ENCODE measurements around the gene TP53BP2. TPM values are rescaled to one million over a fixed set of nuclear protein-coding genes. Genes with fewer than 3 reads are reported as not detected.

The TP53BP2 gene
- total RNA-seq, 1 experiment from 2014 or later = 38.2 TPM

DNA sequence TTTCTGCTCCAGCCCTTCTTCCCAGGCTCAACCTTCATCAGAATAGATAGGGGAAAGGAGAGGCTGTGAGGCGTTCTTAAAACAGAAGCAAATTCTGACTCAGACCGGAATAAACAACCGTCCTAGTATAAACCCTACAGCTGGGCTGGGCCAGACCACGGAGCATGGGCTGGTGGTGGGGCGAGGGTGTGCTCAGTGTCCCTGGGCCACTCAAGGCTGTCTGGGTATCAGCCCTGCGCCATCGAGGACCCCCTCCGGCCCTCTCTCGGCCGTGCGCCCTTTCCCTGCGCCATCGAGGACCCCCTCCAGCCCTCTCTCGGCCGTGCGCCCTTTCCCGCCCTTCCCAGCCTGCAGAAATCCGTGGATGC is 97.4 kb downstream of the TP53BP2 start:
- Histone ChIP-seq H2AFZ (ENCODE audit: low read depth, low read length, poor library complexity, severe bottlenecking) (no peak overlapping the region), H3K9me2 (ENCODE audit: insufficient read depth) (no peaks in the 10 kb centered on the region), H3K4me3 (replicated peaks in 1 of 2; ENCODE audit: low read depth in 1 of 2, low read length in 2 of 2) (no peak overlapping the region), H3K9me3 (ENCODE audit: control insufficient read depth in 1 of 2, insufficient read depth in 1 of 2, low read depth in 1 of 2, low read length in 2 of 2) (no peaks in the 10 kb centered on the region), H3K79me2 (ENCODE audit: insufficient read depth, low read length) (peaks cover 24% of the 10 kb centered on the region; the same call in 1 of the 2 replicates), H3K27me3 (ENCODE audit: insufficient read depth, low read length) (no peaks in the 10 kb centered on the region), H3K27ac (ENCODE audit: low read depth, low read length) (no peak overlapping the region), H4K20me1 (ENCODE audit: insufficient read depth) (no peaks in the 10 kb centered on the region), H3K9ac (ENCODE audit: low read length) (no peak overlapping the region), H3K4me2 (ENCODE audit: low read length) (no peak overlapping the region), H3K36me3 (ENCODE audit: control insufficient read depth in 1 of 2, insufficient read depth in 2 of 2, low read length in 2 of 2) (peaks cover 28 to 69% of the 10 kb centered on the region in 2 experiments), H3K4me1 (ENCODE audit: control insufficient read depth in 1 of 2, insufficient read depth in 2 of 2, low read length in 2 of 2) (no peaks in the 10 kb centered on the region)
- TF ChIP-seq POLR2A (IDR thresholded peaks at IDR 0.05; ENCODE audit: borderline replicate concordance, extremely low read depth, insufficient read depth, insufficient read length) (no peak), EGR1 (IDR thresholded peaks at IDR 0.05; ENCODE audit: low read depth) (no peak), POLR2AphosphoS5 (IDR thresholded peaks at IDR 0.05; ENCODE audit: low read depth, low read length) (no peak), ZNF274 (IDR thresholded peaks at IDR 0.05; ENCODE audit: low read depth, low read length) (no peak), EZH2phosphoT487 (IDR thresholded peaks at IDR 0.05; ENCODE audit: borderline replicate concordance) (no peak), ZFX (IDR thresholded peaks at IDR 0.05) (no peak), TCF7L2 (IDR thresholded peaks at IDR 0.05; ENCODE audit: borderline replicate concordance, extremely low read depth, insufficient read depth, insufficient read length) (no peak), EZH2 (IDR thresholded peaks at IDR 0.05) (no peak), SRF (IDR thresholded peaks at IDR 0.05; ENCODE audit: low read depth) (no peak), YY1 (IDR thresholded peaks at IDR 0.05; ENCODE audit: extremely low read depth, insufficient replicate concordance, low read depth, low read length) (no peak), JUND (IDR thresholded peaks at IDR 0.05) (no peak), CEBPB (IDR thresholded peaks at IDR 0.05; ENCODE audit: low read depth) (no peak), RAD21 (IDR thresholded peaks at IDR 0.05; ENCODE audit: low read depth) (no peak), SIN3A (IDR thresholded peaks at IDR 0.05; ENCODE audit: low read depth) (no peak)
- TF ChIP-seq, protein P1, sequence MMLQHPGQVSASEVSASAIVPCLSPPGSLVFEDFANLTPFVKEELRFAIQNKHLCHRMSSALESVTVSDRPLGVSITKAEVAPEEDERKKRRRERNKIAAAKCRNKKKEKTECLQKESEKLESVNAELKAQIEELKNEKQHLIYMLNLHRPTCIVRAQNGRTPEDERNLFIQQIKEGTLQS (IDR thresholded peaks at IDR 0.05) = no peak
- TF ChIP-seq, protein P2, sequence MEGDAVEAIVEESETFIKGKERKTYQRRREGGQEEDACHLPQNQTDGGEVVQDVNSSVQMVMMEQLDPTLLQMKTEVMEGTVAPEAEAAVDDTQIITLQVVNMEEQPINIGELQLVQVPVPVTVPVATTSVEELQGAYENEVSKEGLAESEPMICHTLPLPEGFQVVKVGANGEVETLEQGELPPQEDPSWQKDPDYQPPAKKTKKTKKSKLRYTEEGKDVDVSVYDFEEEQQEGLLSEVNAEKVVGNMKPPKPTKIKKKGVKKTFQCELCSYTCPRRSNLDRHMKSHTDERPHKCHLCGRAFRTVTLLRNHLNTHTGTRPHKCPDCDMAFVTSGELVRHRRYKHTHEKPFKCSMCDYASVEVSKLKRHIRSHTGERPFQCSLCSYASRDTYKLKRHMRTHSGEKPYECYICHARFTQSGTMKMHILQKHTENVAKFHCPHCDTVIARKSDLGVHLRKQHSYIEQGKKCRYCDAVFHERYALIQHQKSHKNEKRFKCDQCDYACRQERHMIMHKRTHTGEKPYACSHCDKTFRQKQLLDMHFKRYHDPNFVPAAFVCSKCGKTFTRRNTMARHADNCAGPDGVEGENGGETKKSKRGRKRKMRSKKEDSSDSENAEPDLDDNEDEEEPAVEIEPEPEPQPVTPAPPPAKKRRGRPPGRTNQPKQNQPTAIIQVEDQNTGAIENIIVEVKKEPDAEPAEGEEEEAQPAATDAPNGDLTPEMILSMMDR (IDR thresholded peaks at IDR 0.05 in 2 of 3, conservative IDR thresholded peaks at IDR 0.05 in 1 of 3; ENCODE audit: borderline replicate concordance in 1 of 3, insufficient read depth in 1 of 3, low read depth in 2 of 3, low read length in 2 of 3) = no peak
- TF ChIP-seq, protein P3, sequence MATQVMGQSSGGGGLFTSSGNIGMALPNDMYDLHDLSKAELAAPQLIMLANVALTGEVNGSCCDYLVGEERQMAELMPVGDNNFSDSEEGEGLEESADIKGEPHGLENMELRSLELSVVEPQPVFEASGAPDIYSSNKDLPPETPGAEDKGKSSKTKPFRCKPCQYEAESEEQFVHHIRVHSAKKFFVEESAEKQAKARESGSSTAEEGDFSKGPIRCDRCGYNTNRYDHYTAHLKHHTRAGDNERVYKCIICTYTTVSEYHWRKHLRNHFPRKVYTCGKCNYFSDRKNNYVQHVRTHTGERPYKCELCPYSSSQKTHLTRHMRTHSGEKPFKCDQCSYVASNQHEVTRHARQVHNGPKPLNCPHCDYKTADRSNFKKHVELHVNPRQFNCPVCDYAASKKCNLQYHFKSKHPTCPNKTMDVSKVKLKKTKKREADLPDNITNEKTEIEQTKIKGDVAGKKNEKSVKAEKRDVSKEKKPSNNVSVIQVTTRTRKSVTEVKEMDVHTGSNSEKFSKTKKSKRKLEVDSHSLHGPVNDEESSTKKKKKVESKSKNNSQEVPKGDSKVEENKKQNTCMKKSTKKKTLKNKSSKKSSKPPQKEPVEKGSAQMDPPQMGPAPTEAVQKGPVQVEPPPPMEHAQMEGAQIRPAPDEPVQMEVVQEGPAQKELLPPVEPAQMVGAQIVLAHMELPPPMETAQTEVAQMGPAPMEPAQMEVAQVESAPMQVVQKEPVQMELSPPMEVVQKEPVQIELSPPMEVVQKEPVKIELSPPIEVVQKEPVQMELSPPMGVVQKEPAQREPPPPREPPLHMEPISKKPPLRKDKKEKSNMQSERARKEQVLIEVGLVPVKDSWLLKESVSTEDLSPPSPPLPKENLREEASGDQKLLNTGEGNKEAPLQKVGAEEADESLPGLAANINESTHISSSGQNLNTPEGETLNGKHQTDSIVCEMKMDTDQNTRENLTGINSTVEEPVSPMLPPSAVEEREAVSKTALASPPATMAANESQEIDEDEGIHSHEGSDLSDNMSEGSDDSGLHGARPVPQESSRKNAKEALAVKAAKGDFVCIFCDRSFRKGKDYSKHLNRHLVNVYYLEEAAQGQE (IDR thresholded peaks at IDR 0.05; ENCODE audit: low read depth) = no peak
- TF ChIP-seq, protein P4, sequence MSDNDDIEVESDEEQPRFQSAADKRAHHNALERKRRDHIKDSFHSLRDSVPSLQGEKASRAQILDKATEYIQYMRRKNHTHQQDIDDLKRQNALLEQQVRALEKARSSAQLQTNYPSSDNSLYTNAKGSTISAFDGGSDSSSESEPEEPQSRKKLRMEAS (IDR thresholded peaks at IDR 0.05) = no peak
- TF ChIP-seq, protein P5, sequence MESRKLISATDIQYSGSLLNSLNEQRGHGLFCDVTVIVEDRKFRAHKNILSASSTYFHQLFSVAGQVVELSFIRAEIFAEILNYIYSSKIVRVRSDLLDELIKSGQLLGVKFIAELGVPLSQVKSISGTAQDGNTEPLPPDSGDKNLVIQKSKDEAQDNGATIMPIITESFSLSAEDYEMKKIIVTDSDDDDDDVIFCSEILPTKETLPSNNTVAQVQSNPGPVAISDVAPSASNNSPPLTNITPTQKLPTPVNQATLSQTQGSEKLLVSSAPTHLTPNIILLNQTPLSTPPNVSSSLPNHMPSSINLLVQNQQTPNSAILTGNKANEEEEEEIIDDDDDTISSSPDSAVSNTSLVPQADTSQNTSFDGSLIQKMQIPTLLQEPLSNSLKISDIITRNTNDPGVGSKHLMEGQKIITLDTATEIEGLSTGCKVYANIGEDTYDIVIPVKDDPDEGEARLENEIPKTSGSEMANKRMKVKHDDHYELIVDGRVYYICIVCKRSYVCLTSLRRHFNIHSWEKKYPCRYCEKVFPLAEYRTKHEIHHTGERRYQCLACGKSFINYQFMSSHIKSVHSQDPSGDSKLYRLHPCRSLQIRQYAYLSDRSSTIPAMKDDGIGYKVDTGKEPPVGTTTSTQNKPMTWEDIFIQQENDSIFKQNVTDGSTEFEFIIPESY (IDR thresholded peaks at IDR 0.05; ENCODE audit: extremely low read depth, insufficient replicate concordance, low read length) = no peak
- intact Hi-C loops (cut with micrococcal nuclease) = loop anchor here (2.0 kb wide), 1 partner anchor 34 kb away; no protein-coding TSS in a partner anchor
- CTCF ChIA-PET = interaction anchor here (2.1 kb wide), 1 partner anchor 40 kb away, joined by 15 read pairs; no protein-coding TSS in a partner anchor
- no peak for ATAC-seq
- POLR2A ChIA-PET = no interaction called here
- DNase-seq (ENCODE audit: low read depth, low spot score) = no peak
- RAD21 ChIA-PET (ENCODE audit: low non-redundant PET in 1 of 2, low total read pairs in 2 of 2, uncharacterized antibody in 2 of 2, unreplicated experiment in 2 of 2) = no interaction called here
- BruUV-seq (replicated peaks) = no TSS peak

Data from HCT116 (cell line).